ENCODE results near the gene BLTP3B. TPM values are rescaled to one million over a fixed set of nuclear protein-coding genes. Genes with fewer than 3 reads are reported as not detected.

The BLTP3B gene
- total and polyA plus RNA-seq, 11 donors = 3.7 to 22.4 (median 16.2) TPM

MicroRNAs within 50 kb of the gene (microRNA counts, 767-probe panel; counts per million panel counts)
- microRNA hsa-miR-1827 = 1,728 to 2,022 counts per million in 2 donors

Small RNA genes within 50 kb of the gene (microRNA-seq; reads per million reads assigned to microRNA genes)
- 0 reads per million in 4 donors for gene MIR1827

Other genes starting within 250 kb of the BLTP3B start
- 1 to 10 TPM; 1.1 to 5.8 (median 2.3) TPM for gene ANKS1B, start 157.9 kb downstream of the BLTP3B start, total RNA-seq
- under 1 TPM; 0.62 to 0.72 TPM for gene ANKS1B, start 157.9 kb downstream of the BLTP3B start, polyA plus RNA-seq
- 10 to 100 TPM in 8 of 9 donors, 1 to 10 TPM in 1; 8.9 to 29.5 (median 21.9) TPM for gene ACTR6, start 57.9 kb upstream of the BLTP3B start, total RNA-seq
- gene ACTR6, start 57.9 kb upstream of the BLTP3B start, polyA plus RNA-seq = 10 to 100 TPM in 1 of 2 donors, 1 to 10 TPM in 1; 9.3 to 27.1 TPM
- 1 to 10 TPM in 1 of 9 donors, under 1 TPM in 6, not detected in 2; 0.33 to 1.3 (median 0.58) TPM for gene DEPDC4, start 124.2 kb upstream of the BLTP3B start, total RNA-seq
- 1 to 10 TPM in 1 of 2 donors, not detected in 1; 1.1 TPM for gene DEPDC4, start 124.2 kb upstream of the BLTP3B start, polyA plus RNA-seq
- 10 to 100 TPM; 23.7 to 41.3 (median 33.8) TPM for gene SCYL2, start 124.3 kb upstream of the BLTP3B start, total RNA-seq
- 10 to 100 TPM in 1 of 2 donors, 1 to 10 TPM in 1; 8.1 to 21.7 TPM for gene SCYL2, start 124.3 kb upstream of the BLTP3B start, polyA plus RNA-seq
- gene SLC17A8, start 214.2 kb upstream of the BLTP3B start, total RNA-seq = under 1 TPM in 1 of 9 donors, not detected in 8; 0.15 TPM
- gene SLC17A8, start 214.2 kb upstream of the BLTP3B start, polyA plus RNA-seq = not detected